GM21737 (cell line): ENCODE measurements around the gene NQO1.
"Not testable (repeated sequence)": the region's sequence is repeated elsewhere in the genome, so short reads cannot be mapped to it uniquely, and the experiment has no call there.

Source experiments
- ATAC-seq: cut with Tn5 transposase; IDR thresholded peaks from one replicate; pipeline ENCODE4 v1.9.1; 2021; ENCODE audit warnings: mild to moderate bottlenecking, moderate library complexity; ENCODE audit not compliant: unreplicated experiment

The NQO1 gene

DNA sequence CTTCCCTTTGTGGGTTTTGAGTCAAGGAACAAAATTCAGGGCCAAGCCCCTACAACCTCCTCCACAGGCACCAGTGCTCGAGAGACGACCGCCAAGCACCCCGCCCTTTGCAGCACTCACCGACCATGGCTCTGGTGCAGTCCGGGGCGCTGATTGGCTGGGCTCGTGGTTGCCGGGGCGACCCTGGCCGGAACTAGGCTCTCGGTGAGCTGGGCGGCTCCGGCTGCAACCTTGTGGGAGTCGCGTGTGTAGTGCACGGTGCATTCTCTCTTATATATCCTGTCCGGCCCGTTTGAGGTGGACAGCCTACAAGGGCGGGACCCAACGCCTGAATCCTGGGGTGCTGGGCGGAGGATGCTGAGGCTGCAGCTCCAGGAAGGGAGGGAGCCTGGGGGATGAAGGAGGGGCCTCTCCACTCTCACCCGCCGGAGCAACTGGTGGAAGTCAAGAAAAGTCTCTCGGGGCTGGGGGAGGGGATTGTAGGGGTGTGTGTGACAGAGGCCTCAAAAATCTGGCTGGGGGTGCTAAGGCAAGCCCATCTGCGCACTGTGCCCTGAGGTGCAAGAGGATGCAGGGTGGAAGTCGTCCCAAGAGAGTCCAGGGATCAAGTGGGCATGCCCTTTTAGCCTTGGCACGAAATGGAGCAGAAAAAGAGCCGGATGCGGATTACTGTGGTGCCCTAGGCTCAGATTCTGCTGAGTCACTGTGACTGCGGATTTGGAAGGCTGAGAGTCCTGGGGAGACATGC is at the start of gene NQO1:
NQO1 (minus strand) TSS at position 248 of the 748 bp plus-strand sequence; CDS start at position 127, 121 bp downstream.
- ATAC-seq, result peak; percentile 97

DNA sequence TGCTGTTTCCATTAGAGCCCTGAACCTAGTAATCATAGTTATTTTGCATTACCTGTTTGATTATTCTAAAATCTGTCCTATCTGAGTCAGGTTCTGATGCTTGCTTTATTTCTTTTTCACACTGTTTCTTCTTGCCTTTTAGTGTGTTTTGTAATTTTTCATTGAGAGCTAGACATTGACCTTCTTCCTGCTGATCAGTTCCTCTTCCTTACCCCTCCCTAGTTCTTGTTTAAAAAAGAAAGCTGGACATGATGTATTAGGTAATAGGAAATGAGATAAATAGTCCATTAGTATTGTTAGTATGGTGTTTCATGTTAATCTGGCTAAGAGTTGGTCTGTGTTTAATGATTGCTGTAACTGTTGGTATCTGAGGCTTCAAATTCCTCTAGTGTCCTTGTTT is 49.2 kb upstream of the NQO1 start:
- ATAC-seq, result no peak

DNA sequence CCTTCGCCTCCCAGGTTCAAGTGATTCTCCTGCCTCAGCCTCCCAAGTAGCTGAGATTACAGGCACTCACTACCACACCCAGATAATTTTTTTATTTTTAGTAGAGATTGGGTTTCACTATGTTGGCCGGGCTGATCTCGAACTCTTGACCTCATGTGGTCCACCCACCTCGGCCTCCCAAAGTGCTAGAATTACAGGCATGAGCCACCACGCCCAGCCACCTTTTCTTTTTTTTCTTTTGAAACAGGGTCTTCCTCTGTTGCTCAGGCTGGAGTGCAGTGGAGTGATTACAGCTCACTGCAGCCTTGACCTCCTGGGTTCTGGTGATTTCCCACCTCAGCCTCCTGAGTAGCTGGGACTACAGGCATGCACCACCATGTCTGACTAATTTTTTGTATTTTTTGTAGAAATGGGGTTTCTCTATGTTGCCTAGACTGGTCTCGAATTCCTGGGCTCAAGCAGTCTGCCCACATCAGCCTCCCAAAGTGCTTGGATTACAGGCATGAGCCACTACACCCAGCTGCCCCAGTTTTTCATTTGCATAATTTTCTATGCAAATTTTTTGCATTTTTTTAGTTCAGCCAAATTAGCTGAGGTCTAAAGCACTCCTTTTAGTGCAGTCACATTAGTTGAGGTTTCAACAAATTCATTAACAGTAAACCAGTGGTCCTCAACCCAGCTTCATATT is 47.0 kb upstream of the NQO1 start:
- peak; percentile 58 for ATAC-seq

DNA sequence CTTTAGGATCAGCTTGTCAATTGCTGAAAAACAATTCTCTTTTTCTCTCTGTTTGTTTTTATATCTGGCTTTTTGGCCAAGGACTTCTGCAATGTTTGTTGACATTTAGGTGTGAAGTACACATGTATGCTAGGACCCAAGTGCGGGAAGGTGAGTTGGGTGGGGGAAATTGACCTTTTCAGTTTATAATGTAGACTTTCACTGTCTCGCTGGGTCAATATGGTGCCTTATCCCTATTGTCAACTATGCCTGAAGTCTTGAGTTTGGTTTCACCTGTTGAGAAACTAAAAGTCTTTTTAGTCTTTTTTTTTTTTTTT is 45.2 kb upstream of the NQO1 start:
- ATAC-seq, result no peak

DNA sequence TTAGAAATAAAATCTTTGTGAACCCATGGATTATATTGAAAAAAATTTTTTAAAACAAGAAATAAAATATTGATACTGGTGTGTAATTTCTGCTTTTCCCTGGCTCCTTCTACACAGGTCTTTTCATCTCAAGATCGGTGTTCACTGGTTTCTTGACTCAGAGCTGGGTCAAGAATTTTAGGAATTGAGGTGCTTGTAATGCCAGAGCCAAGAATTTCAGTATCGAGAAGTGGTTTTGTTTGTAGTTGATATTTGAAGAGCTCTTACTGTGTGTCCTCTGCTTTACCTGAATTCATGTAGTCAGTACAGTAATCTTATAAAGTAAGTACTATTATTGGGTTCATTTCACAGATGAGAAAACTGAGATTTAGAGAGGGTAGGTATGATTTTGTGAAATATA is 43.0 kb upstream of the NQO1 start:
- no peak for ATAC-seq

DNA sequence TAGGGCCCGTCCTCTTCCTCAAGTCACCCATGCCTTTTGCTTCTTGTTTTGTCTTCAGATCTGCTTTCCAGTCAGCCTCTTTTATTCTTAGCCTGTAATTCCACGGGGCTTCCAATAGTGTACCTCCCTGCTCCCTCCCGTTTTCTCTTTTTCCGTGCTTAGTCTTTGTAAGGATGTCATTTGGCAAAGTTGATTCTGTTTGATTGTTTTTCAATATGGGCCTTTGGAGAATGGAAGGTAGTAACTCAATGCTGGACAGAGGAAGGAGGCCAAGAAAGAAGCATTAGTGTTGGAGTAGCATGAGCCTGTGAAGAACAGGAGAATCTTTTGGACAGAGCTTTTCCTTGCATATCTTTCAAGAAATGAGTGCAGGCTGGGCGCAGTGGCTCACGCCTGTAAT is 42.3 kb upstream of the NQO1 start:
- ATAC-seq, result no peak

DNA sequence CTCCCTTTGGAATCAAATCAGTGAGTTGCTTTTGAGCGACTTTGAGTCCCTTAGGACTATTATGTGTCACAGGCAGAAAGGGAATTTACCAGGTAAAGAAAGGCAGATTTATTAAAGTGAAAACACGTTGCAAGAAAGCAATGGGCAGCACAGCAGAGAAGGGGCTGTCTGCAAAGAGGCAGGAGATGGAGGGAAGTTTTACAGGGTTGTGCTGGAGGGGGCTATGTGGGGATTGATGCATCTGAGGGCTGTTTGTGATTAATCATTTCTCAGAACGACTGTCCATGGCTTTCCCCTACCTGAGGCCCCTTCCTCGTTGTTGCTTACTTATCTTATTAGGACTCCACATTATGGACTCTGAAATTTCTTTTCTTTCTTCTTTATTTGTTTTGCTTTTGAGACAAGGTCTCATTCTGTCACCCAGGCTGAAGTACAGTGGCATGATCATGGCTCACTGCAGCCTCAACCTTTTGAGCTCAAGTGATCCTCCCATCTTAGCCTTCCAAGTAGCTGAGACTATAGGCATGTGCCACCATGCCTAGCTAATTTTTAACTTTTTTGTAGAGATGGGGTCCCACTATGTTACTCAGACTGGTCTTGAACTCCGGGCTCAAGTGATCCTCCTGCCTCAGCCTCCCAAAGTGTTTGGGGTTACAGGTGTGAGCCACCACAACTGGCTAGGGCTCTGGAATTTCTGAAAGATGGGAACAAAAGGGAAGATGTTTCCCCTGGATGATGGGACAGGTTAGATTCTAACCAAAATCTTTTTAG is 41.3 kb upstream of the NQO1 start:
- ATAC-seq, result no peak

DNA sequence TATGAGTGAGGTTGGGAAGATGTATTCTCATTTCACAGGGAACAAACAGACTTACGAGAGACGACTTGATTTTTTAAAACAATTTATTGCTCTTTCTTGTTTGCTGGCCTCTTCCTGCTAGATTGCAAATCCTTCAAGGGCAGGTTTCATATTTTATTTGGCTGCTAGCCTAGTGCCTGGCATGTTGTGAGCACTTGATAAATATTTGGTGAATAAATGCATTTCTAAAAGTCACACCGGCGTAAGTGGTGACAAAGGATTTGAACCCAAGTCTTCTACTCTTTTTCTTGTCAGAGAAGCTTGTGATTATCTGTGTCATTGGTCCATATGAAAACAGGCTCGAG is 37.2 kb upstream of the NQO1 start:
- no peak for ATAC-seq

DNA sequence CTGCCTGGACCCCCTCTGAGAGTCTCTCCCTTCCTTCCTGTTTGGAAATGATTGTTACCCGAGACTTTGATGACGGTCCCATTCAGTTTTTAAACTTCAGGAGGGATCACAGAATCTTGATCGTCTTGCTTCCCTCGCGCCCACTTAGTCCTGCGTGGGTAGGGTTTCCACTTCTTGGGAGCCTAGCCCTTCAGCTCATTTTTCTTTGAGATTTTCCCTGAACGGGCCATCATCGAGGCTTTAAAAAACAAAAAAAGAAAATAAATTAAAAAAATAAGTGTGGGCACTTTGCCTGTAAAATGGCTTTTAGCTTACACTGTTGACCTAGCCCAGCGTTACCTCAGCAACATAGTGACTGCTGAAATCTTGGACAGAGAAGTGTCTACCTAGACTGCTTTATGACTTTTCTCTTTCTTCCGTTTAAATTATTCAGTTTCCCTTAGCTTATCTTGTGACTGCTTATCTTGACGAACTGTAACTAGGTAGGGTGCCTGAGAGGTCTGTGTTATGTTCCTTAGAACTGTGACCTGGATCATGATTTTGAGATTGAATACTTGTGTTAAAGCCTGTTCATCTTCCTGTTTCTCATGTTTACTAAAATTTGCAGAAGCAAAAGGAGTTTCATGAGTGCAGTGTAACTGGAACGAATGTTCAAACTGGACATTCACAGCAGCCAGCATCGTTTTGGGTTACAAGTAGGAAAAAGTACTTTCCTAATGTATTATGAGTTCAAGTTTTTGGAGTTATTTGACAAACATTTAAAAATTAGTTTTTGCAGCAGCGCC is 36.6 kb upstream of the NQO1 start:
- no peak for ATAC-seq

DNA sequence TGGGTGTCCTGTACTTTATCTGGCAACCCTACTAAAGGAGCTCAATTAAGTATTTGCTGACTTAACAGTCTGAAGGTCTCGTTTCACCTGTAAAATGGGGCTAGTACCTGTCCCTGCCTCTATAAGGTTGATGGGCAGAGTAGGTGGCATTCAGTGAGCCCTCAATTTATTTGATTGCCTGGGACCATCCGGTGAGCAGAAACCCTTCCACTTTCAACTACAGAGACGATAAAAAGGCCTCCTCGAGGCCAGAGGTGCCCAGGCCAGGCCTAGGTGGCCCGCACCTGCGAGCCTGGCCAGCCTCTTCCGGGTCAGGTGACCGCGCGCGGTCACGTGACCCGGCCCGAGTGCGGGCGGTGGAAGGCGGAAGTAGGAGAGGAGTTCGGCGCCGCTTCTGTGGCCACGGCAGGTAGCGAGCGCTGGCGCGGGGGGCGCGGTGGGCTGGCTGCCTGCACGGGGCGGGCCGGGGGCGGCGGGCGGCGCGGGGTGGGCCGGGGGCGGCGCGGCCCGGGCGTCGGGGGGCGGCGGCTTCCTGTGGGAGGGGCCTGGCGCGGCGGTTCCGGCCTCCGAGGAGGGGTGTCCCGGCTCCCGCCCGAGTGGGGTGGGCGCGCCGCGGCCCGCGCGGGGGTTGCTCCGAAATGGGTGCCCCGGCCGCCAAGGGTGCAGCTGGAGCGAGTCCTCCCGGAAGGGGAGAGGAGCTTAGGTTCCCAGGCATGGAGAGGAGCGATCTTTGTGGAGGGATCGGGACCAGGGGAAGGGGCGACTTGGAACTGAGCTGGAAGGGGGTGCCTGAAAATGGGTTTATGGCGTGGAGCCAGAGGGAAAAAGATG is 35.8 kb upstream of the NQO1 start, which contains the start of gene WWP2:
WWP2 (plus strand) TSS at position 350 of the 831 bp plus-strand sequence. CDS start 24,679 bp downstream, outside the sequence.
- ATAC-seq, result peak; percentile 78

DNA sequence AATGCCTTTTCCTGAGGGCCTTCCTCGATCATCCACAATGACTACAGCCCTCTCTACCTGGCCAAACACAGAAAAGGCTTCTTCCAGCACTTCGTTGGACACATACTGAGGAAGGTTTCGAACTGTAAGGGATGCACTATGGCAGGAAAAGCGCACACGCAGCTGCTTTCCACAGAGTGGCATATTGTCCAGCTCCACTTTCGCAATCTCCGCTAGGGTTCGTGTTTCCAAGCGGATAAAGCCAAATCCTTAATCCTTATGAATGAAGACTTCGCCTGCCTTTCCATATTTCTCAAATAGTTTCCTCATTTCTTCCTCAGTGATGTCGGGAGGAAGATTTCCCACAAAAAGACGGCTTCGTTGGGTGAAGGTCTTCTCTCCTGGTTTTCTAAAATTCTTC is 31.0 kb upstream of the NQO1 start:
- not testable (repeated sequence) for ATAC-seq

DNA sequence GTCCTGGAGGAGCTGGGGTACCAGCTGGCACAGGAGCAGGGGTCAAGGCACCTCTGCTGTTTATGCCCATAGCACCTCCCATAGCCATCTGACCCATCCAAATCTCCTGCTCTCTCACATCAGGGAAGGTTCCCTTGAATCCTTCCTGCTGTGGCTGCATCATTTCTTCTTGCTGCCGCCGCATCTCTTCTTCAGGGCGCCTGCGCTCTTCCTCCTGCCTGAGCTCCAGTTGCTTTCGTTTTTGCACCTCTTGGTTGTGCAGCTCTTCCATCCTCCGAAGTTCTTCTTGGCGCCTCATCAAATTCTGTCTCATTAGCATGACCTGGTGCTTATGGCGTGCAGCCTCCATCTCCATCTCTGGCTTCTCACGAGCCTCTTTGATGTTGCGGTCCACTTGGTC is 30.3 kb upstream of the NQO1 start:
- no peak for ATAC-seq

DNA sequence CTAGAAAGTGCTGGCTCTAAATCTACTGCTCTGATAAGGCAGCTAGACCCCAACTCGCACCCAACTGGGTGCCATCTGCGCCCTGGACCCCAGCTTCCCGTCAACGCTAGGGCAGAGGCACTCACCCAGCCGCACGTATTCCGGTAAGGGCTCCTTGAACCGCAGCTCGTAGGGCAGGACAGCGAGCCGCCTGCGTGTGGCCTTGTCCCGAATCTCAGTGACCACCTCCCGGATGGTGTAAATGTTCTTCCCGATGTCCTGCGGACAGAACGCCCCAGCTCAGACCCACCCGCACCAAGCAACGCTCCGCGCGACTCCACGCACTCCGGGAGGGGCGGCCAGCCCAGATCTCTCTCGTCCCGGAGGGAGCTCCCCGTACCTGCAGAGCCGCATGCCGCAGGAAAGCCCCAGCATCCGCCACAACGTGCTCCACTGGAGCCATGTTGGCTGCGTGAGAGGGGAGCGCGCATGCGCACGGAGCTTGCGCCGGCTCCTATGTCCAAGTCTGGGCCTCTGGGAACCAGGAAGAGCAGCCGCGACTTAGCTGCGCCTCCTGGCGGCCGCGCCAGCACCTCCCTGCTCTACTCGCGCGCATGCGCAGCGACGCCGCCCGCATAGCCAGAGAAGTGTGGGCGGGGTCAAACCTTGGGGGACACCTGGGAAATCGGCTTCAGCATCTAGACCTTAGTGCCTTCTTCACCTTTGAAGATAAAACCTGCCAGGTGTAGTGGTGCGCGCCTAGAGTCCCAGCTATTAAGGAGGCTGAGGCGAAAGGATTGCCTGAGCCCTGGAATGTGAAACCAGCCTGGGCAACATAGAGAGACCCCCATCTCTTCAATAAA is 28.3 kb upstream of the NQO1 start, which contains the start of gene NOB1:
NOB1 (minus strand) TSS at position 458 of the 842 bp plus-strand sequence; CDS start at position 442, 16 bp downstream.
- peak; percentile 94 for ATAC-seq

DNA sequence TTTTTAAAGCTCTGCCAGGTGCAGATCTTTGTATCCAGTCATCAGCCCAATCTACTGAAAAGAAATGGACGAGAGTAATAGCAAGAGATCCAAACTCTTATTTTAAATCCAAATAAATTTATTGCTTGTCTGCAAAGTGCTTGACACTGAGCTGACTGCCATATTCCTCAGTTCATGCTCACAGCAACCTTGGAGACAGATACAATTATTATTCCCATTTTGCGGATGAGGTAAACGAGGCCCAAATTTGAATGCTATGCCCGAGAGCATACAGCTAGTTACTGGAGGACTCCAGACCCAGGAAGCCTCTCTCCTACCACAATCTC is 27.7 kb upstream of the NQO1 start:
- ATAC-seq, result no peak

DNA sequence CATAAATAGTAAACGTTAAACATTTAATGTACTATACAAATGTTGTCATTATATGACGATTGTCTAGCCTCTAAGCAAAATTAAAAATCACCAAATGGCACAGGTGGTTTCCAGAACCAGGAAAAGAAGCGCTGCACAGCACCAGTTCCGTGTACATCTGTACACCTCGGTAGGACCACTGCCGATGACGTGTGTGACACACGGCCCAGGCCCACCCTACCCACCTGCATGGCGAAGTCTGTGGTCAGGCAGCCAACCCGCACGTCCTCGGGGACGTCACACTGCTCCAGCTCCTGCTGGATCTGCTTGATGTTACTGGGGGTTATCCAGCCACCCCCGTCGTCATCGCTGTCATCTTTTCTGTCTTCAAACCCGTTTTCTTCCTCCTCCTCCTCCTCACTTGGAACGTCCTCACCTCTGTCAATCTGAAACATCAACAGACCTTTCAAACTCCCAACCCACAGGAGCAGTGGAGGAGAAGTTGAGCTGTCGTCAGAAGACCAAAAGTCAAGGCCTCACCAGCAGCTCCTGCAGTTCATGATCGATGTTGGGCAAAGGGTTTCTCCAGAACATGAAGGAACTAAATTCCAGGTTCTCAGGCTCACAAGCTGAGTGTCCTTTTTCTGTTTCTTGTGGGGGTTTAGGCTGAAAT is 22.5 kb upstream of the NQO1 start:
- ATAC-seq, result no peak

DNA sequence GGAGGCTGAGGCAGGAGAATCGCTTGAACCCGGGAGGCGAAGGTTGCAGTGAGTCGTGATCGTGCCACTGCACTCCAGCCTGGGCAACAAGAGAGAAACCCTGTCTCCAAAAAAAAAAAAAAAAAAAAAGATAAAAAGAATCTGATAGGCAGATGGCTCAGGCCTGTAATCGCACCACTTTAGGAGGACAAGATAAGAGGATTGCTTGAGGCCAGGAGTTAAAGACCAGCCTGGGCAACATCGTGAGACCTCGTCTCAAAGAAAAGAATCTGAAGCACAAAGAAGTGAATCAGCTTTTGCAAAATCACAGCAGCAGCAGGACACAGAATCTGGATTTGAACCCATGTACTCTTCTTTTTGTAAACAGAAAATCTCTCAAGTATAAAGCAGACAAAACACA is 20.8 kb upstream of the NQO1 start:
- ATAC-seq, result no peak

DNA sequence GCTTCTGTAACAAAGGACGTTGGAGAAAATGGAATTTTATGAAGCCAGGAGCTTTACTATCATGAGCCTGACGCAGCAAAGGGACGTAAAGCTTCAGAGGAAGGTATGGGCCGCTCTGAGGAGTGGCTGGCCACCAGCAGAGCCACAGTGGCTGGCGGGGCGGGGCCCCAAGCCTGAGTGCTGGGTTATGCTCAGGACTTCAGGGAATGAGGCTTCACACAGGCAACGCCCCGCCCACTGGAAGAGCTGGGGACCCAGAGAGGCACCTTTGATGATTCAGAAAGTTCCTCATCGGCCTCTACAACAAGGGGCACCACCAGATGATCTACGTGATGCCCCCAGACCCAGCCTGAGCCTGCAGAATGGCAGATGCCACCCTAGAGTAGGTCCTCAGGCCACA is 19.6 kb upstream of the NQO1 start:
- ATAC-seq, result no peak

DNA sequence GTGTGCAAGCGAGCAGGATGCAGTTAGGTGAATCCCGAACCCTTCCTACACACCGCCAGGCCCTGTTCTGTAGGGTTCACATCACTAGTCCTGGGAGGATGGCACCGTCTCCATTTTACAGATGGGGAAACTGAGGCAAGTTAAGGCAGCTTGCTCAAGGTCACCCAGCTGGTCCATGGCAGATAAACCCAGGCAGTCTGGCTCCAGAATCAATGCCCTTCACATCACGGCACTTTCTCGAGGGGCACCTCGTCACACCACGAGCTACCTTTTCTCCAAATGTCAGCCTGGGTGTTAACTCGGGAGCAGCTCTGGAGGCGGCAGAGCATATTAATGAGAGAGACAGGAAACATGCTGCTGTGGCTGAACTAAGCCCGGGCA is 18.9 kb upstream of the NQO1 start:
- ATAC-seq, result no peak
